ENCODE results near the gene FCF1. TPM values are rescaled to one million over a fixed set of nuclear protein-coding genes. Genes with fewer than 3 reads are reported as not detected.
A peak's percentile ranks its signal among the peaks of the same experiment; 100 is the strongest.

The FCF1 gene
- total RNA-seq, 1 donor from 2014 or later, result 51.3 TPM

- no peak for DNase-seq (ENCODE audit: low spot score, unreplicated experiment)
- Mint-ChIP-seq H3K36me3 (ENCODE audit: insufficient read depth) (peaks cover 19% of the 10 kb centered on the region), H3K4me1 (ENCODE audit: low read depth) (no peaks in the 10 kb centered on the region), H3K27ac (no peak overlapping the region), H3K9me3 (ENCODE audit: low read depth) (no peaks in the 10 kb centered on the region), H3K4me3 (ENCODE audit: low read depth) (no peak overlapping the region), H3K27me3 (no peaks in the 10 kb centered on the region)
- TF ChIP-seq, protein P1, sequence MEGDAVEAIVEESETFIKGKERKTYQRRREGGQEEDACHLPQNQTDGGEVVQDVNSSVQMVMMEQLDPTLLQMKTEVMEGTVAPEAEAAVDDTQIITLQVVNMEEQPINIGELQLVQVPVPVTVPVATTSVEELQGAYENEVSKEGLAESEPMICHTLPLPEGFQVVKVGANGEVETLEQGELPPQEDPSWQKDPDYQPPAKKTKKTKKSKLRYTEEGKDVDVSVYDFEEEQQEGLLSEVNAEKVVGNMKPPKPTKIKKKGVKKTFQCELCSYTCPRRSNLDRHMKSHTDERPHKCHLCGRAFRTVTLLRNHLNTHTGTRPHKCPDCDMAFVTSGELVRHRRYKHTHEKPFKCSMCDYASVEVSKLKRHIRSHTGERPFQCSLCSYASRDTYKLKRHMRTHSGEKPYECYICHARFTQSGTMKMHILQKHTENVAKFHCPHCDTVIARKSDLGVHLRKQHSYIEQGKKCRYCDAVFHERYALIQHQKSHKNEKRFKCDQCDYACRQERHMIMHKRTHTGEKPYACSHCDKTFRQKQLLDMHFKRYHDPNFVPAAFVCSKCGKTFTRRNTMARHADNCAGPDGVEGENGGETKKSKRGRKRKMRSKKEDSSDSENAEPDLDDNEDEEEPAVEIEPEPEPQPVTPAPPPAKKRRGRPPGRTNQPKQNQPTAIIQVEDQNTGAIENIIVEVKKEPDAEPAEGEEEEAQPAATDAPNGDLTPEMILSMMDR (IDR thresholded peaks at IDR 0.05; ENCODE audit: unreplicated experiment), result no peak
Observed at GRCh38 chr14:74675219-74675618, 37.7 kb upstream of the FCF1 start.

- peaks cover 19% of the 10 kb centered on the region for H3K36me3 Mint-ChIP-seq (ENCODE audit: insufficient read depth)
- TF ChIP-seq, protein P1 (IDR thresholded peaks at IDR 0.05; ENCODE audit: unreplicated experiment), result no peak
- no peak for DNase-seq (ENCODE audit: low spot score, unreplicated experiment)
- peak overlapping the region; percentile 59 for H3K27ac Mint-ChIP-seq
- H3K9me3 Mint-ChIP-seq (ENCODE audit: low read depth), result no peaks in the 10 kb centered on the region
- no peaks in the 10 kb centered on the region for H3K27me3 Mint-ChIP-seq
- no peak overlapping the region for H3K4me3 Mint-ChIP-seq (ENCODE audit: low read depth)
- H3K4me1 Mint-ChIP-seq (ENCODE audit: low read depth), result peaks cover 13% of the 10 kb centered on the region
Observed at GRCh38 chr14:74682169-74682952, 30.6 kb upstream of the FCF1 start.

GRCh38 chr14:74683406-74683805 is 29.5 kb upstream of the FCF1 start:
- TF ChIP-seq, protein P1 (IDR thresholded peaks at IDR 0.05; ENCODE audit: unreplicated experiment), result no peak
- Mint-ChIP-seq H3K27ac (peak overlapping the region; percentile 31), H3K4me3 (ENCODE audit: low read depth) (no peak overlapping the region), H3K4me1 (ENCODE audit: low read depth) (peaks cover 13% of the 10 kb centered on the region), H3K9me3 (ENCODE audit: low read depth) (no peaks in the 10 kb centered on the region), H3K36me3 (ENCODE audit: insufficient read depth) (peaks cover 21% of the 10 kb centered on the region), H3K27me3 (no peaks in the 10 kb centered on the region)
- DNase-seq (ENCODE audit: low spot score, unreplicated experiment), result no peak

GRCh38 chr14:74684434-74684833 is 28.5 kb upstream of the FCF1 start:
- H3K36me3 Mint-ChIP-seq (ENCODE audit: insufficient read depth), result peaks cover 19% of the 10 kb centered on the region
- H3K4me1 Mint-ChIP-seq (ENCODE audit: low read depth), result peaks cover 13% of the 10 kb centered on the region

DNA sequence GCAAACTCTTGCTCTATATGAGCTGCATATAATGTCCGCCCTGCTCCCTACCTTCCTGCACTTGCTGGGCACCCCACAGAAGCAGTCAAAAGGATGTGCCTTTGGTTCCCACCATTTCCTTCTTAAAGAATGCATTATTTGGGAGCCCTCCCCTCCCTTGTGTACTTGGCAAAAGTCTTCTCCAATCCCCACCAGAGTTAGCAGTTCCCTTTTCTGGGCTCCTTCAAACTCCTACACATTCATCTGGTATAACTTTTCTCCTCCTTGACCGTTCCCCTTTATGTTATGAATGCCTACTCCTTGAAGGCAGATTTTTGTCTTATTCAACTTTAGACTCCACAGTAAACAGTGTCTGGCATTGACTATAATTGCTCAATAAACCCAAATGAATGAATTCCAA is 27.9 kb upstream of the FCF1 start:
- DNase-seq (ENCODE audit: low spot score, unreplicated experiment), result no peak
- Mint-ChIP-seq H3K27ac (no peak overlapping the region), H3K4me1 (ENCODE audit: low read depth) (peaks cover 13% of the 10 kb centered on the region), H3K9me3 (ENCODE audit: low read depth) (no peaks in the 10 kb centered on the region), H3K36me3 (ENCODE audit: insufficient read depth) (peaks cover 19% of the 10 kb centered on the region), H3K4me3 (ENCODE audit: low read depth) (no peak overlapping the region), H3K27me3 (no peaks in the 10 kb centered on the region)
- TF ChIP-seq, protein P1 (IDR thresholded peaks at IDR 0.05; ENCODE audit: unreplicated experiment), result no peak

More at GRCh38 chr14:74684434-74684833, 28.5 kb upstream of the FCF1 start:
- Mint-ChIP-seq H3K27me3 (no peaks in the 10 kb centered on the region), H3K9me3 (ENCODE audit: low read depth) (no peaks in the 10 kb centered on the region), H3K27ac (no peak overlapping the region), H3K4me3 (ENCODE audit: low read depth) (no peak overlapping the region)
- TF ChIP-seq, protein P1 (IDR thresholded peaks at IDR 0.05; ENCODE audit: unreplicated experiment), result no peak
- no peak for DNase-seq (ENCODE audit: low spot score, unreplicated experiment)
